ENCODE results near the gene MNAT1. TPM values are rescaled to one million over a fixed set of nuclear protein-coding genes. Genes with fewer than 3 reads are reported as not detected.
"Not testable (repeated sequence)": the region's sequence is repeated elsewhere in the genome, so short reads cannot be mapped to it uniquely, and the experiment has no call there.

MNAT1 gene
- total RNA-seq, 4 donors from 2014 or later: 8.4 to 25.4 (median 16.7) TPM

GRCh38 chr14:60882219-60882618, 147.7 kb downstream of the MNAT1 start:
- WGBS, 2 donors: 100% methylated on average over 1 of the region's 1 CpG
- intact Hi-C loops (cut with DNase I; ENCODE audit: low total_unique reads): no loop called here

GRCh38 chr14:60884134-60884533, 149.6 kb downstream of the MNAT1 start:
- H3K4me3 ChIP-seq (ENCODE audit: low read depth, poor library complexity, severe bottlenecking): no peak overlapping the region
- TF ChIP-seq POLR2A (IDR thresholded peaks at IDR 0.05) (no peak), CTCF (IDR thresholded peaks at IDR 0.05) (no peak)
- no peak for DNase-seq (ENCODE audit: low spot score in 2 of 2)
- intact Hi-C loops (cut with DNase I; ENCODE audit: low total_unique reads): no loop called here

More at GRCh38 chr14:60882219-60882618, 147.7 kb downstream of the MNAT1 start:
- H3K4me3 ChIP-seq (ENCODE audit: low read depth, poor library complexity, severe bottlenecking): no peak overlapping the region
- DNase-seq (ENCODE audit: low spot score in 2 of 2): no peak
- no peak for TF ChIP-seq POLR2A (IDR thresholded peaks at IDR 0.05)
- TF ChIP-seq CTCF (IDR thresholded peaks at IDR 0.05): no peak

DNA sequence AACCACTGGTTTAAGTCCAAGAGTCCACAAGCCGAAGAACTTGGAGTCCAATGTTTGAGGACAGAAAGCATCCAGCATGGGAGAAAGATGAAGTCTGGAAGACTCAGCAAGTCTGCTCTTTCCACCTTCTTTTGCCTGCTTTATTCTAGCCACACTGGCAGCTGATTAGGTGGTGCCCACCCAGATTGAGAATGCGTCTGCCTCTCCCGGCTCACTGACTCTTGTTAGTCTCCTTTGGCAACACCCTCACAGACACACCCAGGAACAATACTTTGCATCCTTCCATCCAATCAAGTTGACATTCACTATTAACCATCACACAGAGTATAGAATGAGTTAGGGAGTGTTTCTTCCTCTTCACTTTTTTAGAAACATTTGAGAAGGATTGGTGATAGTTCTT, 156.1 kb downstream of the MNAT1 start:
- DNase-seq (ENCODE audit: low spot score in 2 of 2); H3K4me3 ChIP-seq (ENCODE audit: low read depth, poor library complexity, severe bottlenecking); intact Hi-C loops (cut with DNase I; ENCODE audit: low total_unique reads): not testable (repeated sequence)
- 85 to 86% methylated on average over 3 of the region's 3 CpGs for WGBS, 2 donors

DNA sequence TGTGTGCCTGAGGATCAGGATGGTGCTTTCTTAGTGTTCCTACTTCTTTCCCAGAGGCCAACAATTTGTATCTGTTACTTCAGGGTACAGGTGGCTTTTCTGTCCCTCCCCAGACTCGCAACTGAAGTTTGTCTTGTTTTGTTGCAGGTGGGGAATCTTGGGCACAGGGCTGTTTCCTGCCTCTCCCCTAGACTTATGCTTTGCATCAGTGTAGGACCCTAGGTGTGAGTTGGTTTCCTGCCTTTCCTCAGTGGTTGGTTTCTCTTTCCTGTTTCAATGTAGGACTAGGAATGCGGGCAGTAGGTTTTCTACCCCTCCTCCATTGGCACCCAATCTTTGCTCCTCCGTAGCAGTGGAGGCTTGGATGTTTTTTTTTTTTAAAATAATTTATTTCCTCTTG, 159.3 kb downstream of the MNAT1 start:
- no peak overlapping the region for H3K4me3 ChIP-seq (ENCODE audit: low read depth, poor library complexity, severe bottlenecking)
- WGBS, 2 donors: 94 to 96% methylated on average over 3 of the region's 3 CpGs
- intact Hi-C loops (cut with DNase I; ENCODE audit: low total_unique reads): no loop called here
- no peak for DNase-seq (ENCODE audit: low spot score in 2 of 2)
- TF ChIP-seq POLR2A (IDR thresholded peaks at IDR 0.05) (no peak), CTCF (IDR thresholded peaks at IDR 0.05) (no peak)

DNA sequence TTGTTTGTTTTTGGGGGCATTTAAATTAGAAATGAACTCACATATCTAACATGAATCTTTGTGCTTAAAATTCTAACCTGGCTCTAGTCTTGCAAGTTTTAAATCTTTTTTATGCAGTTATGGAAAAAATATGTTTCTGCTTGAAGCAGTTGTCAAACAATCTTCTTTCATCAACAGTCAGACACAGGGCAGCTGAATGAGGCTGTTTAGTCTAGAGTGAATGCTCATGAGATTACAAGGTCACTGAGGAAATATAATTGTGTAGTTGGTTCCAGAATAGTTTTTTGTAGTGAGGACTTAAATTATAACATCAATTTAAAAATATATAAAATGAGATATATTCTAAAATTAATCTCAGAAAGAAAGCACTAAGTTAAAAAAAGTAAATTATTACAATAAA, 169.8 kb downstream of the MNAT1 start:
- intact Hi-C loops (cut with DNase I; ENCODE audit: low total_unique reads): no loop called here
- H3K4me3 ChIP-seq (ENCODE audit: low read depth, poor library complexity, severe bottlenecking): no peak overlapping the region
- DNase-seq (ENCODE audit: low spot score in 2 of 2): no peak
- TF ChIP-seq POLR2A (IDR thresholded peaks at IDR 0.05) (no peak), CTCF (IDR thresholded peaks at IDR 0.05) (no peak)

GRCh38 chr14:60905923-60906322, 171.4 kb downstream of the MNAT1 start:
- TF ChIP-seq POLR2A (IDR thresholded peaks at IDR 0.05): no peak
- no peak for TF ChIP-seq CTCF (IDR thresholded peaks at IDR 0.05)
- intact Hi-C loops (cut with DNase I; ENCODE audit: low total_unique reads): no loop called here
- no peak for DNase-seq (ENCODE audit: low spot score in 2 of 2)
- no peak overlapping the region for H3K4me3 ChIP-seq (ENCODE audit: low read depth, poor library complexity, severe bottlenecking)

All from lower leg skin (tissue), 4 donors.